Measurements from ENCODE around the gene FAM50A. TPM values are rescaled to one million over a fixed set of nuclear protein-coding genes. Genes with fewer than 3 reads are reported as not detected.

Gene FAM50A
- total RNA-seq, 1 donor from 2014 or later: 48.4 TPM

GRCh38 chrX:154436374-154436982 lies 7.5 kb upstream of the FAM50A start:
- intact Hi-C loops (cut with micrococcal nuclease): no loop called here

DNA sequence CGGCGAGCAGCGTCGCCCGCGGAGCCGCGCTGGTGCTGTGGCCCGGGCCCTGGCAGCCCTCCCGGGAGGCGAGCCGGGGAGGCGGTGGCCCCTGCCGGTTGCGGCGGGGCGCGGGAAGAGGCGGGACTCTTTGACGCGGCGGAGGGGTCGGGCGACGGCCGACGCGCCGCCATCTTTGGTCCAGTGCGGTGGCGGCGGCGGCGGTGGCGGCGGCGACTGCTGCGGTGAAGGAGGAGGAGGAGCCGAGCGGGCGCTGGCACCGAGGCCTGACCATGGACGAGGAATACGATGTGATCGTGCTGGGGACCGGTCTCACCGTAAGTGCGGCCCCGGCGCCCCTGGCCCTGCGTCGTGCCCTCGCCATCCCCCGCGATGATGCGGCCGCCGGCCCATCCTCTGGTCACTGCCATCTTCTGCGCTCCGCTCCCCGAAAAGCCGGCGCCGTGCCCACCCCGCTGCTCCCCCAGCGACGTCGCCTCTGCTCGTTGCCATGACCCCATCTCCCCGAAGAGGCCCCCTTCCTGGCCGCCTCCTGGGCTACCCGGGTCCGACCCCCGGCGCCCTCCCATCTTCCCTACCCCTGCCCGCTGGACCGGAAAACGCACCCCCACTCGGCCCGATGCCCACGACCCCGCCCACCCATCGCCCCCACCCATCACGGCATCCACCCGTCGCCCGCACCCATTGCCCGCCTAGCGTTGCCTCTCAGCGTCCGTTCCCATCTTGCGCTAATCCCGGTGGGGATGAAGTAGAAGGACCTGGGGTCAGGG lies 6.8 kb upstream of the FAM50A start, which contains the start of gene GDI1:
Gene GDI1 (plus strand): TSS at position 172 of the 770 bp plus-strand sequence. CDS start 101 bp downstream, at position 273.
- DNase-seq: peak; percentile 76
- intact Hi-C loops (cut with micrococcal nuclease): no loop called here
- peak; percentile 69 for ATAC-seq

More at GRCh38 chrX:154436374-154436982, 7.5 kb upstream of the FAM50A start:
- ATAC-seq: peak; percentile 60
- DNase-seq: peak; percentile 62

GRCh38 chrX:154437971-154438893 lies 5.7 kb upstream of the FAM50A start:
- no peak for ATAC-seq
- intact Hi-C loops (cut with micrococcal nuclease): no loop called here
- no peak for DNase-seq

- ATAC-seq (no peak), DNase-seq (no peak)
- intact Hi-C loops (cut with micrococcal nuclease): no loop called here
Measured at GRCh38 chrX:154439841-154440240, 4.1 kb upstream of the FAM50A start.

DNA sequence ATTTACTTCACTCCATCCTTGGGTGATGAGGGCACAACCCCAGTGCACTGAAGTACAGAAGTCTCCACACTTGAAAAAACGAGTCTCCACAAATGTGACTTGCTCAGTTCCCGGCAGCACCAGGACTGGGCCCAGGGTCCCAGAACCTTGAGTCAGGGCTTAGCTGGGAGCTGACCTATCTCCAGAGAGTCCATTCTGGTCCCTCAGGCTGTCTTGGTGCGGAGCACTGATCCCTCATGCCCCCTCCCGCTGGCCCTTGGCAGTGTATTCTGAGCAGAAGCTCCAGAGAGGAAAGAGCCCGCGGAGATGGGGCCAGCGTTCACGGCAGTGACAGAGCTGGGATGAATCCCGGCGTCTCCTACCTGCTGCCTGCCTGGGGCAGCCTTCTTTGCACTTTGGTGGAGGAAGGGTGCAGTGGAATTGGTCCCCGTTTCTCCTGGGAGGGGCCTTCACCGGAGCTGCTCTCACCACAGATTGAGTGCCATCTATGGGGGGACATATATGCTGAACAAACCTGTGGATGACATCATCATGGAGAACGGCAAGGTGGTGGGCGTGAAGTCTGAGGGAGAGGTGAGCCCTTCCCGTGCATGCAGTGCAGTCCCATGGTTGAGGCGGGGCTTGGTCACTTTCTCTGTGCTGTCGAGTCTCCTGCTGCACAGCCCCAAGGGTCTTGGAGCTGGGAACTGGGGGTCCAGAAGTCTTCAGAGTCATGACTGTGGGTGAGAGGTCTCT lies 3.2 kb upstream of the FAM50A start:
- intact Hi-C loops (cut with micrococcal nuclease): no loop called here
- DNase-seq (no peak), ATAC-seq (no peak)

GRCh38 chrX:154441564-154441963 lies 2.4 kb upstream of the FAM50A start:
- DNase-seq (no peak), ATAC-seq (no peak)
- intact Hi-C loops (cut with micrococcal nuclease): no loop called here

- no peak for DNase-seq
- intact Hi-C loops (cut with micrococcal nuclease): no loop called here
- no peak for ATAC-seq
Measured at GRCh38 chrX:154441984-154442707, 1.8 kb upstream of the FAM50A start.

- ATAC-seq (peak; percentile 17), DNase-seq (no peak)
- intact Hi-C loops (cut with micrococcal nuclease): no loop called here
Measured at GRCh38 chrX:154443479-154443910, 446 bp upstream of the FAM50A start.

DNA sequence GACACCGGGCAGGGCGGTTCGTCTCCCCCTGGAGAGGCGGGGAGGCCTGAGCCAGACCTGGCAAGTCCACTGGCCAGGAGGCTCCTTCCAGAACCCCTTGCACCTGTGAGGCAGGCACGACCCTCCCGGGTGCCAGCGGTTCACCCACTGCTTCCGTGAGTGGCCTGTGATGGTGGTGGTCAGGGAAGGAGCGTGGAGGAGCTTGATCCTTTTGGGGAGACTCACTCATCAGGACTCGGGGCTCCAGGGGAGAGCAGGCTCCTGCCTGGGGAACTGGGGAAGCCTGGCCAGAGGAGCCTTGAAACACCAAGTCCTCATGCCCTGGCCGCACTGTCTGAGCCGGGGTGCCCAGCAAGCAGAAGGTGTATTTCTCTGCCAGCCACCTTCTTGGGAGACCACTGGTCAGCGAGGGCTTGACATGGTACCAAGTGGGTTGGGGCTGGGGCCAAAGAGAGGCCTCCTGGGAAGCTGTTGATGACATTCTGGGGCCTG lies 860 bp downstream of the FAM50A start:
- intact Hi-C loops (cut with micrococcal nuclease): no loop called here
- DNase-seq: no peak

GRCh38 chrX:154445776-154446175 lies 1.8 kb downstream of the FAM50A start:
- intact Hi-C loops (cut with micrococcal nuclease): no loop called here
- DNase-seq (no peak), ATAC-seq (no peak)

More for the DNA sequence above, 860 bp downstream of the FAM50A start:
- ATAC-seq: no peak

GRCh38 chrX:154446430-154446829 lies 2.5 kb downstream of the FAM50A start:
- intact Hi-C loops (cut with micrococcal nuclease): no loop called here
- no peak for ATAC-seq
- no peak for DNase-seq

GRCh38 chrX:154448484-154448883 lies 4.5 kb downstream of the FAM50A start:
- intact Hi-C loops (cut with micrococcal nuclease): no loop called here
- DNase-seq (no peak), ATAC-seq (no peak)

DNA sequence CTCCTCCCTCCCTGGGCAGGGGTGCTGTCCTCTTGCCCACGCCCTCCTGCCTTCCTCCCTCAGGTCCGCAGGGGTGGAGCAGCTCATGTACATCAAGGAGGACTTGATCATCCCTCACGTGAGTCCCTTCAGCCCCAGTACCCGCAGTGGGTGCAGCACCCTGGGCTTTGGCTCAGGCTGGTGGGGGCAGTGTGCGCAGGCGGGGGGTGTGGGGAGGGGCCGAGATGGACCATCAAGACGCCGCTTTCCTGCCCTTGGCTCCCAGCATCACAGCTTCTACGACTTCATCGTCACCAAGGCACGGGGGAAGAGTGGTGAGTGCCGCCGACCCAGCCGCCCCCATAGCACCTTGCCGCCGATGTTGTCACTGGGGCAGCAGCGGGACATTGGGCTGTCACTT lies 5.7 kb downstream of the FAM50A start:
- intact Hi-C loops (cut with micrococcal nuclease): no loop called here
- ATAC-seq: no peak
- no peak for DNase-seq

GRCh38 chrX:154450312-154450711 lies 6.4 kb downstream of the FAM50A start:
- ATAC-seq (no peak), DNase-seq (no peak)
- intact Hi-C loops (cut with micrococcal nuclease): no loop called here

- intact Hi-C loops (cut with micrococcal nuclease): no loop called here
- ATAC-seq (no peak), DNase-seq (no peak)
Measured at GRCh38 chrX:154452823-154453222, 8.9 kb downstream of the FAM50A start.

GRCh38 chrX:154457491-154458115 lies 13.7 kb downstream of the FAM50A start:
- intact Hi-C loops (cut with micrococcal nuclease): no loop called here
- peak; percentile 62 for DNase-seq
- peak; percentile 54 for ATAC-seq

GRCh38 chrX:154458116-154458953 lies 14.4 kb downstream of the FAM50A start, which contains the start of gene PLXNA3:
Gene PLXNA3, plus strand, starts transcription at chrX:154458281. Its CDS starts 1,903 bp downstream, at chrX:154460184.
- DNase-seq (peak; percentile 73), ATAC-seq (peak; percentile 73)
- intact Hi-C loops (cut with micrococcal nuclease): no loop called here

Data from left ventricle myocardium superior (tissue), 1 donor.